ENCODE measurements around the gene CACNA1C.

DNA sequence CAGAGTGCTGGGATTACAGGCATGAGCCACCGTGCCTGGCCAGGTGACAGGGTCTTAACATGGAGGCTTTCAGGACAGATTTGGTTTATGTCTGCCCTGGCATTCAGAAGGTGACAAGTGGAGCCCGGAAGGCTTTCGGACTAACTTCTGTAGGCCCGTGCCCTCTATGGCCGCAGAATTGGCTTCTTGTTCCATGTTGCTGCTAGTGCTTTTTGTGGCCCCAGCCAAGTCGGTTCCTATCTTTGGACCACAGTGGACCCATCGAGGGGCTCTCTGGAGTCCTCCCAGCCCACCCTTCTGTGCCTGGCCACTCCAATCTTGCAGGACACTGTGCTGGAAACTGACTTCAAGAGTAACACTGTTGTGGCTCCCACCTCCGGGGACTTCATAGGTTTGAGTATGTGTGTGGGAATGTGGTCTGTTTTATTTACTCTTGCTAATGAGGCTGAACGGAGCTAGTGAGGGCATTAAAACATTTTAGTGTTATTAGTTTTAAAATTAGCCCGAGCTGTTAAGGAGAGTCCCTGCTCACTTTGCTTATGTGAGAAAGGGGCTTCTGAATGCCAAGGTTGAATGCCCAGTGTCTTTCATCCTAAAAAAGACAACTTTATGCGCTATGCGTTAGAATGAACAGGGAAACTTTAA lies 245.9 kb downstream of the CACNA1C start:
- TF ChIP-seq, protein P1, sequence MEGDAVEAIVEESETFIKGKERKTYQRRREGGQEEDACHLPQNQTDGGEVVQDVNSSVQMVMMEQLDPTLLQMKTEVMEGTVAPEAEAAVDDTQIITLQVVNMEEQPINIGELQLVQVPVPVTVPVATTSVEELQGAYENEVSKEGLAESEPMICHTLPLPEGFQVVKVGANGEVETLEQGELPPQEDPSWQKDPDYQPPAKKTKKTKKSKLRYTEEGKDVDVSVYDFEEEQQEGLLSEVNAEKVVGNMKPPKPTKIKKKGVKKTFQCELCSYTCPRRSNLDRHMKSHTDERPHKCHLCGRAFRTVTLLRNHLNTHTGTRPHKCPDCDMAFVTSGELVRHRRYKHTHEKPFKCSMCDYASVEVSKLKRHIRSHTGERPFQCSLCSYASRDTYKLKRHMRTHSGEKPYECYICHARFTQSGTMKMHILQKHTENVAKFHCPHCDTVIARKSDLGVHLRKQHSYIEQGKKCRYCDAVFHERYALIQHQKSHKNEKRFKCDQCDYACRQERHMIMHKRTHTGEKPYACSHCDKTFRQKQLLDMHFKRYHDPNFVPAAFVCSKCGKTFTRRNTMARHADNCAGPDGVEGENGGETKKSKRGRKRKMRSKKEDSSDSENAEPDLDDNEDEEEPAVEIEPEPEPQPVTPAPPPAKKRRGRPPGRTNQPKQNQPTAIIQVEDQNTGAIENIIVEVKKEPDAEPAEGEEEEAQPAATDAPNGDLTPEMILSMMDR (IDR thresholded peaks at IDR 0.05): no peak
- TF ChIP-seq POLR2A (IDR thresholded peaks at IDR 0.05): no peak
